Endothelial cell of umbilical vein (primary cell): ENCODE data around the gene SATB2.

Experiments used
- POLR2A ChIP-seq: IDR thresholded peaks from 2 replicates; pipeline ENCODE4 v1.6.1; 2012; ENCODE audit warnings: low read depth, mild to moderate bottlenecking, control low read depth, low read length
- TF ChIP-seq, protein P1 (sequence below): IDR thresholded peaks from 2 replicates; pipeline ENCODE4 v1.6.1; 2011; ENCODE audit not compliant: insufficient read depth, insufficient read length
- TF ChIP-seq, protein P2 (sequence below), 2 donors: IDR thresholded peaks; 1 replicate in 1 of 2; 2 replicates in 1 of 2; pipeline ENCODE4 v1.5.1; 2011; ENCODE audit warnings: low read length in 2 of 2, mild to moderate bottlenecking in 2 of 2, moderate library complexity in 2 of 2, control low read depth in 1 of 2, inconsistent platforms in 1 of 2, low read depth in 1 of 2; ENCODE audit not compliant: insufficient read depth in 1 of 2; ENCODE audit errors: extremely low read depth in 1 of 2

DNA sequence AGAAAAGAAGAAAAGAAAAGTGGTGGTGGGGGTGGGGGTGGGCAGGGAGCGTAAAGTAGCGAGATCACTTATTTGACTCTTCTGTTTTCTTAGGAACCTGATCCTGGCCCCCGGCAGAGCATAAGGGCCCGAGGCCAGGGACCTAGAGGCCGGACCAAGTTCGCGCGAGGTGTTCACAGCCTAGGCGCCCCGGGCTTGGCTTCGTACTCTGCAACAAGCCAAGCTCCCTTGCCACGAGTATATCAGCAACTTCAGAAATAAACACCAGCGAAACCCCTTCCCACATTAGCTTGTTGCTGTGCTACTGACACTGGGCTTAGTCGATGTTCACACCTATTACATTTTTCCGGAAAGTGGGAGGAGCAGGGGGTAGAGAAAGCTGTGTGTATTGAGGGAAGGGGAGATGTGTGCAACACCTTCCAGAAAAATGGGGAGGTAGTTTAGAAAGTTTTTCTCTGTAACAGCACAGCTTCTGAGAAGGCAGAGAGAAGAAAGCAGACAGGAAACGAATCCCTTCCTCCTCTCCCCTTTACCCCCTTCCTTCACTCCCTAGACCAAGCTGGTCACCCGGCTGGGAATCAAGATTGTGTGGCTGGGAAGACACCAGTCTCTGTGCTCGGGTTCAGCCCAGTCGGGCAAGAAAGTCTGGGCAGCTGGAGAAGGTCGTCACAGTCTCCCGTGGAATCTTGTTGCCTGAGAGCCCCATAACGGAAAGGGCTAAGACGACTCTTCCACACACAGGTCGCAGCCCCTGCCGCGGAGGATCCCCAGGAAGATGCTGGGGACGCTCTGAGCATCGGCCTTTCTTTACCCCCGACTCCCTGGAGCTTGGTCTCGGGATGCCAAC is 12.0 kb upstream of the SATB2 start:
- TF ChIP-seq, protein P1, sequence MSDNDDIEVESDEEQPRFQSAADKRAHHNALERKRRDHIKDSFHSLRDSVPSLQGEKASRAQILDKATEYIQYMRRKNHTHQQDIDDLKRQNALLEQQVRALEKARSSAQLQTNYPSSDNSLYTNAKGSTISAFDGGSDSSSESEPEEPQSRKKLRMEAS: no peak
- TF ChIP-seq, protein P2, sequence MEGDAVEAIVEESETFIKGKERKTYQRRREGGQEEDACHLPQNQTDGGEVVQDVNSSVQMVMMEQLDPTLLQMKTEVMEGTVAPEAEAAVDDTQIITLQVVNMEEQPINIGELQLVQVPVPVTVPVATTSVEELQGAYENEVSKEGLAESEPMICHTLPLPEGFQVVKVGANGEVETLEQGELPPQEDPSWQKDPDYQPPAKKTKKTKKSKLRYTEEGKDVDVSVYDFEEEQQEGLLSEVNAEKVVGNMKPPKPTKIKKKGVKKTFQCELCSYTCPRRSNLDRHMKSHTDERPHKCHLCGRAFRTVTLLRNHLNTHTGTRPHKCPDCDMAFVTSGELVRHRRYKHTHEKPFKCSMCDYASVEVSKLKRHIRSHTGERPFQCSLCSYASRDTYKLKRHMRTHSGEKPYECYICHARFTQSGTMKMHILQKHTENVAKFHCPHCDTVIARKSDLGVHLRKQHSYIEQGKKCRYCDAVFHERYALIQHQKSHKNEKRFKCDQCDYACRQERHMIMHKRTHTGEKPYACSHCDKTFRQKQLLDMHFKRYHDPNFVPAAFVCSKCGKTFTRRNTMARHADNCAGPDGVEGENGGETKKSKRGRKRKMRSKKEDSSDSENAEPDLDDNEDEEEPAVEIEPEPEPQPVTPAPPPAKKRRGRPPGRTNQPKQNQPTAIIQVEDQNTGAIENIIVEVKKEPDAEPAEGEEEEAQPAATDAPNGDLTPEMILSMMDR (IDR thresholded peaks at IDR 0.05; ENCODE audit: extremely low read depth in 1 of 2, insufficient read depth in 1 of 2, low read depth in 1 of 2, low read length in 2 of 2): no peak
- no peak for TF ChIP-seq POLR2A
